ENCODE measurements around the gene FCSK. TPM values are rescaled to one million over a fixed set of nuclear protein-coding genes. Genes with fewer than 3 reads are reported as not detected.
"Not testable (repeated sequence)": the region's sequence is repeated elsewhere in the genome, so short reads cannot be mapped to it uniquely, and the experiment has no call there.

FCSK gene
- total RNA-seq, 1 donor from 2014 or later, result 20.1 TPM

GRCh38 chr16:70432356-70432722 is 22.1 kb upstream of the FCSK start:
- DNase-seq (ENCODE audit: low read depth), result no peak

- DNase-seq (ENCODE audit: low read depth), result no peak
These were observed 21.5 kb upstream of the FCSK start for GRCh38 chr16:70432723-70433457.

- DNase-seq (ENCODE audit: low read depth), result peak; percentile 48
These were observed 20.8 kb upstream of the FCSK start for GRCh38 chr16:70433458-70434103.

- DNase-seq (ENCODE audit: low read depth), result no peak
These were observed 19.7 kb upstream of the FCSK start for GRCh38 chr16:70434484-70435260.

GRCh38 chr16:70437017-70437581 is 17.3 kb upstream of the FCSK start:
- DNase-seq (ENCODE audit: low read depth), result peak; percentile 18

- DNase-seq (ENCODE audit: low read depth), result peak; percentile 35
These were observed 16.5 kb upstream of the FCSK start for GRCh38 chr16:70437582-70438557.

GRCh38 chr16:70438585-70438968 is 15.8 kb upstream of the FCSK start:
- DNase-seq (ENCODE audit: low read depth), result no peak

- peak; percentile 73 for DNase-seq (ENCODE audit: low read depth)
These were observed 15.2 kb upstream of the FCSK start, which contains the start of gene ST3GAL2 for GRCh38 chr16:70438969-70439862. Gene ST3GAL2 (minus strand): TSS chr16:70439100. CDS start chr16:70398530, 40,570 bp downstream.

- no peak for DNase-seq (ENCODE audit: low read depth)
These were observed 14.2 kb upstream of the FCSK start for GRCh38 chr16:70440009-70440692.

GRCh38 chr16:70441406-70441990 is 12.9 kb upstream of the FCSK start:
- DNase-seq (ENCODE audit: low read depth), result no peak

GRCh38 chr16:70442344-70442743 is 12.1 kb upstream of the FCSK start:
- DNase-seq (ENCODE audit: low read depth), result no peak

- DNase-seq (ENCODE audit: low read depth), result no peak
These were observed 9.9 kb upstream of the FCSK start for GRCh38 chr16:70444249-70445063.

GRCh38 chr16:70448075-70448474 is 6.3 kb upstream of the FCSK start:
- no peak for DNase-seq (ENCODE audit: low read depth)

GRCh38 chr16:70450142-70451003 is 4.0 kb upstream of the FCSK start:
- not testable (repeated sequence) for DNase-seq (ENCODE audit: low read depth)

- not testable (repeated sequence) for DNase-seq (ENCODE audit: low read depth)
These were observed 3.4 kb upstream of the FCSK start for GRCh38 chr16:70451004-70451340.

- no peak for DNase-seq (ENCODE audit: low read depth)
These were observed 1.1 kb upstream of the FCSK start for GRCh38 chr16:70453117-70453891.

GRCh38 chr16:70453892-70454221 is 538 bp upstream of the FCSK start:
- DNase-seq (ENCODE audit: low read depth), result no peak
